Stimulated activated CD8-positive, alpha-beta memory T cell treated with anti-CD3 and anti-CD28 coated beads, Interleukin-7, amount 100 ng/mL, for 24 hours (primary cell): Measurements from ENCODE around the gene DFFA.
A peak's percentile ranks its signal among the peaks of the same experiment; 100 is the strongest.
"Not testable (repeated sequence)": the region's sequence is repeated elsewhere in the genome, so short reads cannot be mapped to it uniquely, and the experiment has no call there.

Experiments used
- DNase-seq: peaks from one replicate; pipeline ENCODE4 v3.0.0-alpha.2; 2020; ENCODE audit warnings: low read depth

The DFFA gene

GRCh38 chr1:10504249-10504648 lies 31.9 kb upstream of the DFFA start:
- no peak for DNase-seq

GRCh38 chr1:10502206-10502605 lies 29.9 kb upstream of the DFFA start:
- DNase-seq = no peak

DNA sequence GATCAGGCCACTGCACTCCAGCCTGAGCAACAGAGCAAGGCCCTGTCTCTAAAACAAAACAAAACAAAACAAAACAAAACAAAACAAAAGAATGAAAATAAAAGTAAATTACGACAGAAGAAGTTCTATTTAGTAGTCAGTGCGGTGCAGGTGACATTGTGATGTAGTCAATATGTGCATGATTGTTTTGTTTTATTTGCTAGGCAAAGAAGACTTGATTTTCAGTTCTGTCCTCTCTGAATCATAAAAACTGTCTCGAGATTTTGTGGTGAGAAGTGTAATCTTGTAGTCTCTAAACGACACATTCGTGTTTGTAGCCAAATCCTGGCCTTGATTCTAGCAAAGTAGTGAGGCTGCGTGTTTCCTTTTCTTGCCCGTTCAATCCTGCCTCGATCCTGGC lies 25.9 kb upstream of the DFFA start:
- DNase-seq = no peak

- DNase-seq = no peak
These were observed 24.8 kb upstream of the DFFA start for GRCh38 chr1:10497109-10497508.

DNA sequence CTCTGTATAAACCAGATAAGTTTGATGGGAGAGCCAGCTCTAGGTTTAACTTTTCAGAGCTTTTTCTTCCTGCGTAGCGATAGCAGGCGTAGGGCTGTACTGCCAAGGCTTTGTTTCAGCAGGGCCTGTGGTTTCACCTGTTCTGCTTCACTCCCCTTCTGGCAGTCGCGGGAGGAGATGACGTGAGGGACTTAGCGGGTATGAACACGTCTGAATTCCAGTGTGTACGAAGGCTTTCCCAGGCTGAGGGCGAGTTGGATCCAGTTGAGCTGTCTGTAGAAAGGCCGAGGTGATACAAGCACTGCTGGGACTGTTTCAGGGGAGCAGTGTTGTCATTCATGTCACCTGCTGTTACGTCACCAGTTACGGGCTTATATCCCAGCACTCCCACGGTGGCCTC lies 23.6 kb upstream of the DFFA start:
- DNase-seq = no peak

DNA sequence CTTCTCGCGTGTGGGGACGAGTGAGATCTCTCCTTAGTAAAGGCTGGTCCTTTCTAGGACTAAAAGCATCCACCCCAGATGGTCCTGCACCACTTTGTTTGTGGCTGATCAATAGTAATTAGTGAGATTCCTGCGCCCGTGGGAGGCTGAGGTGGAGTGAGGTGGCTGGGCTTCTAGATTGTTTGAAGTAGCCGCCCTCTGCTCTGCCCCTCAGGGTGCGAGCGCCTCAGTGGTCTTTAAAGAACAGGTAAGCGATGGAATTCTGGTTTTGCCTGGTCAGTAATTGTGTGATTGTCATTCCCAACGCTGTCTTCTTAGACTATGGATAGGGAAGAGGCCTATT lies 23.1 kb upstream of the DFFA start:
- no peak for DNase-seq

DNA sequence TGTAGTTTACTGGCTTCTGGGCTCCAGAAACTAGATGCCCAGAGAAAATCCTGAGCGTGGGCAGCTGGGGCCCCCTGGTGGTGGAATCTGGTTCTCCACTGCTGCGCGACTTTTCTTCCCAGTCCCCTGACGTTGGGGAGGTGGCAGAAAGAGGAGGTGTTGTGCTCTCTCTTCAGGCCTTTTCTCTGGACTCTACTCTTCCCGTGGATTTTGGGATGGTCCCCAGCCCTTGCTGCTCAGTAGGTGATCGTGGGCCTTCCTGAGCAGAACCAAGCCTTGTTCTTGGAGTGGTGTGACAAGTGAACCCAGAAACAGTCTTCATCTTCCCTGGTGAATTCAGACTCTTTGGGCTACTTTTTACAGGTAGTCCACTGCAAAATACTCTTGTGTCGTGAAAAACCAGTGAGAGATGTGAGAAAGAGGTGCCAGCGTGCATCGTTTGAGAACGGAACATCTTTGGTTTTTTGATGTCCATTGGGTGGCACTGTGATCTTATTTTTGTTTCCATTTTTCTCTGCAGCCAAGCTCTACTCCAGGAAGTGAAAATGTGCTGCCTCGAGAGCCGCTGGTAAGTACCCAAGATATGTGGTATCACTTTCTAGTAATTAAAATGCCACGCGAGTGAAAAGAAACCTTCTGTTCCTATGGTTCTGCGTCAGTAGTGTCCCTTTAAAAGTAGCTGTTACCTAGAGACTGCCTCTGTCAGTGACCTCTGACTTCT lies 22.6 kb upstream of the DFFA start:
- DNase-seq = peak; percentile 72

GRCh38 chr1:10494418-10494753 lies 22.1 kb upstream of the DFFA start:
- no peak for DNase-seq

DNA sequence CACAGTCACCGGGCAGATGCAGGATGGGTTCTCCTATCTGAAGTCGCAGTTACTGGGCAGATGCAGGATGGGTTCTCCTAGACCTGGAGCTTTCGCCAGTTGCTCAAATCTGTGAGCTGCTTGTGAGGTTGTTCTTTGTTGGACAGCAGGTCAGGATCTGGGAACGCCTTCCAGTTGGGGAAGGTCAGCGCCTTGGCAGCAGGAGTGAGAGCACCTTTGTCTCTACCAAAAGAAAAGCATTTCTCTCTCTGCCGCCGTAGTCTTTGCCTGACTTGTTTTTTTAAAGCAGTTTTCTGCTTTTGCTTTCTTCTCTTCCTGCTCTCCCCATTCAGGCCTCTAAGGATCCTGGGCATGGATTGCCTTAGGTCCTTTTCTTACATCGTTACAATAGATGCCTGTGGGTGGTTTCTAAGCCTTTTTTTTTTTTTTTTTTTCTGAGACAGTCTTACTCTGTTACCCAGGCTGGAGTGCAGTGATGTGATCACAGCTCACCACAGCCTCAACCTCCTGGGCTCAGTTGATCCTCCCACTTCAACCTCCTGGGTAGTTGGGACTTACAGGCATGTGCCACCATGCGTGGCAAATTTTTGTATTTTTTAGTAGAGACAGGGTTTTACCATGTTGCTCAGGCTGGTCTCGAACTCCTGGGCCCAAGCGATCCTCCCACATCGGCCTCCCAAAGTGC lies 18.1 kb upstream of the DFFA start:
- DNase-seq = no peak

GRCh38 chr1:10489291-10490055 lies 17.1 kb upstream of the DFFA start:
- no peak for DNase-seq

DNA sequence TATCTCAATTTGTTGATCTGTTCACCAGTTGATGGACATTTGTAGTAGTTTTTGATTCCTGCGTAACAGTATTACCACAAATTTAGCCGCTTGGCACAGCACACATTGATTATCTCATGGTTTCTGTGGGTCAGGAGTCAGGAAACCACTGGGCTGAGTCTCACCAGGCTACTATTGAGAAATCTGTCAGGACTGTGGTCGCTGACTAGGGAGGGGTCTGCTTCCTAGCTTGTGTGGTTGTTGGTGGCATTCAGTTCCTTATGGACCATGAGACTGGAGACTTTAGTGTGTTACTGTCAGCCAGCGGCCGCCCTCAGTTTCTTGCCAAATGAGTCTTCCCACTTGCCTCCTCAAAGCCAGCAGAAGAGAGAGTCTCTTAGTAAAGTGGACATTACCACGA lies 12.2 kb upstream of the DFFA start:
- no peak for DNase-seq

DNA sequence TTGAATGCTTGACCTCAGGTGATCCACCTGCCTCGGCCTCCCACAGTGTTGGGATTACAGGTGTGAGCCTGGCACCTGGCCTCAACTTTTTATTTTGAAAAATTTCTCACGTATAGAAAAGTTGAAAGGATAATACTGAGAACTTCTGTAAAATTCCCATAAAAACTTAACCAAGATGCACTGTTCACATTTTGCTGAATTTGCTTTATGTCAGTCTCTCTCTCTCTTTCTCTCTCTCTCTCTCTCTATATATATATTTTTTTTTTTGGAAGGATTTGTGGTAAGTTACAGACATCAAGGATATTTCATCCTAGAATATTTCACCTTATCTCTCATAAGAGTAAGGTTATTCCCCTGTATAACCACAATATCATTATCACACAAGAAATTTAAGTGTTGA lies 8.3 kb upstream of the DFFA start:
- no peak for DNase-seq

DNA sequence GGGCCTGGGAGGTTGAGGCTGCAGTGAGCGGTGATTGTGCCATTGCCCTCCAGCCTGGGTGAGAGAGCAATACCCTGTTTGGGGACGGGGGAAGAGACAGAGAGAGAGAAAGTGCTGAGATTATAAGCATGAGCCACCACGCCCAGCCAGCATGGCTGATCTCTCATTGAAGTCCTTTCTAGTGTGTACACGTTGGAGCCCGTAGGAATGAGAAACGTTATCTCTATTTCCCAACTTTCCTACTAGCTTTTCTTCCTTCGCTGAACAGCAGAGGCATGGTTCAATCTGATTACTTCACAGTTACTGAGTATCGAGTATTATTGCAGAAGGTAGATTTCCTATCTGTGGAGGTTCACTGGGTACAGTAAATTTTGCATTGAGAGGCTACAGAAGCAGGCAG lies 7.0 kb upstream of the DFFA start:
- no peak for DNase-seq

DNA sequence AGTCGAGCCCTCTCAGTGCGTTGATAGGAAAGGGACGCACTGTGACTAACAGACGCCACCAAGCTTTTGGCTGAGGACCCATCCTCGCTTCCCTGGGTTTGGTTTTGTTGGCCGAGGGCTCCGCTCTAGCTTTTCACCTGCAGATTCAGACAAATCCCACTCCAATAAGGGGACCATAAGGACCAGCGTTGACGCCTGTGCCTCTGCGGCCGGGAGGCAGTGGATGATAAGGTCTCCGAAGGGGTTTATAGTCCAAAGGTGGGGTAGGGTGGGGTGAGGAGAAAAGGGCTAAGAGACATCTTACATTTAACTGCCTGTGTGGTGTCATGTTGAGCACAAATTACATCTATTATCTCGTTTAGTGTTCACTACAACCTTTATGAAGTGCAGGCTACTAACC lies 3.2 kb upstream of the DFFA start:
- no peak for DNase-seq

DNA sequence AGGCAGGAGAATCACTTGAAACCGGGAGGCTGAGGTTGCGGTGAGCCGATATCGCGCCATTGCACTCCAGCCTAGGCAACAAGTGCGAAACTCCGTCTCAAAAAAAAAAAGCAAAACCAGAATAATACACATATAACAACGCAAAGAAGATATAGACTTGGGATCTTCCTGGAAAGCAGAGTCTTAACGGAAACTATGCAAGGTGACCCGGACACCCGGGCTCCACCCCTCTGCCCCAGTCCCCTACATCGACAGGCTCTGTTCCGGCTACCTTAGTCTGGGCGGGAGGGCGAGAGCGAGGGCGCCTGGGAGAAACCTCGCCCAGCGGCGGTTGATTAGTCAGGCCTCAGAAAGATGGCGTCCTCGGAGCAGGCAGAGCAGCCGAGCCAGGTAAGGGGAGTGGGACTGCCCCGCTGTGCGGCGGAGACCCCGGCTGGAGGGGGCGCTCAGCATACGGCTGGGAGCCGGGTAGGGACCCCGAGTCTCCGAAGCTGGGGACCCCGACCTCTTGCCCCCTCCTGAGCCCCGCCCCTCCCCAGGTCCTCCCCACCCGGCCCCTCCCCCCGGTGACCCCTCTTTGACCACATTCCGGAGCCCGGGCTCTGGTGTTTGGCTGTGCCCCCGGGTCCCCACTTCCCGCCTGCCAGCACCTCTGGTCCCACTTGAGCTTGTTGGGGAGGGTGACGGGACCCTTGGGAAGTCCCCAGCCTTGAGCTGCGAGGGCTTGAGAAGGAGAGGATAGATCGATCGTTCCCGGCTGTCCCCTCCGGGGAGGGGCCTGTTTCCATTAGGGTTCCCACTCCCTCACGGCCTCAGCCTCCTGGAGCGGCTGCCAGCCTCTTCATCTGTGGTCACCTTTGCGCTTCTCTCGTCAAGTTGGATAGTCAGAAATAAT lies 2.5 kb upstream of the DFFA start, which contains the start of gene PEX14:
PEX14 (plus strand) TSS at position 338 of the 895 bp plus-strand sequence; CDS start at position 355, 17 bp downstream.
- DNase-seq = peak; percentile 66

- not testable (repeated sequence) for DNase-seq
These were observed 1.9 kb upstream of the DFFA start for GRCh38 chr1:10474309-10474612.

GRCh38 chr1:10473145-10473765 lies 926 bp upstream of the DFFA start:
- no peak for DNase-seq

DNA sequence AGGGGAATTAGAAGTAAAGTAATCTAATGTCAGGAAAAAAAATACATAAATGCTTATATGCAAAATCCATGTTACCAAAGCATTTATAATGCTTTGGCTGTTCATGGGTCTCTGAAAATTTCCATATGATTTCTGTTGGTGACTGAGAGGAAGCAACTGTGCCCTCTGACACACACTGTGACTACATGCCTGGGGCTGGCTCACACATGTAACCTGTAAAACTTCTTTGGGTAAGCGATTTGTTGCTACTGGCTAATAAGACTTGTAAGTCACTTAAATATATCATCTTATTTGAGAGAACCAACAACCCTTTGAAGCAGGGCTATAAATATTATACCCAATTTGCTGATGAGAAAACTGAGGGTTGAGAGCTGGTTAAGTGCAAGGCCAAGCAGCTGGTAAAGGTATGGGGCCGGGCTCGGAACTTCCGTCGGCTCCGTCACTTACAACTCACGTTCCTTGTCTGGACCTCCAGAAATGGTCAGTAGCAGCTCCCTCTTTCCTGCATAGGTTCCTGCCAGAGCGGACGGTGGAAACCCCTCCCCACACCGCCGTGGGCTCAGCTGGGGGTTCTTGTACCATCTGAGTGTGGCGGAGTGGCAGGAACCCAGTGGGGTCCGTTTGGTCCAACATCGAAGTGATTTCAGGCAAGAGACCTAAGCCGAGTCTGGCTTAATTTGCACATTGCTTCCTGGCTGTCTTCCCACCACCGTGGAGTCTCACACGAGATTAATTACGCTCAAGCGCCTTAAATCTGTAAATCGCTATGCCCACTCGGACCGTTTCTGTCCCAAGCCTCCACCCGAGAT lies 714 bp downstream of the DFFA start:
- no peak for DNase-seq

DNA sequence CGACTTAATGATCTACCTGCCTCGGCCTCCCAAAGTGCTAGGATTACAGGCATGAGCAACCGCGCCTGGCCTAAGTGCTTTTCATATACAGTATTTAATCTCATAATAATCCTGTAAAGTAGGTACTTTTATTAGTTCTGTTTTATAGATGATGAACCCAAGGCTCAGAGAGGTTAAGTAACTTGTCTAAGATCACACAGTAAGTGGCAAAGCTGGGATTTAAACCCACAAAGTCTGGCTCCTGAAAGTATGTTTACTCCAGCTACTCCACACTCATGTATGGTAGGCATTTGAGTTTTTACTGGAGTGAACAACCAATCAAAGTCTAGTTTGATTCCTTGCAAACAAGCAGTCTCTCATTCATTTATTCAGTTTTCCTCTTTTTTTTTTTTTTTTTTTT lies 2.3 kb downstream of the DFFA start:
- no peak for DNase-seq

GRCh38 chr1:10467078-10467477 lies 5.3 kb downstream of the DFFA start:
- DNase-seq = no peak

DNA sequence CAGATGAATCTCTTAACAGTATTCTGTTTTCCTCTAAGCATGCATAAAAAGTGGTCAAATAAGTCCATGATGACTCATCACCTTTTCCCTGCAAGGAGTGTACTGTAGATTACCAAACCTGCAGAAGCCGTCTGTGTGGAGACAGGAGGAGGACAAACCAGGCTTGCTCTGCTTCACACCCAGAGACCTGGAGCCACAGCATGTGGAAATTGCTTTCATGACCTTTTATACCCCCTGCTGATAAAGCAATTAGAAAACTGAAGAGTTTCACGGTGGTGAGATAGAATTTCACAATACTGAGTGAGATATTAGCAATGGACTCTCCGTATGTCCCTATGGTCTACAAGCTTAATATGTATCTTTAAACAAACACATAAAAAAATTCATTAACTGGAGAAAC lies 13.1 kb downstream of the DFFA start:
- DNase-seq = no peak
